ENCODE results near the gene DMXL2.

Gene DMXL2

GRCh38 chr15:51623386-51623938 is 891 bp upstream of the DMXL2 start:
- TF ChIP-seq, protein P1, sequence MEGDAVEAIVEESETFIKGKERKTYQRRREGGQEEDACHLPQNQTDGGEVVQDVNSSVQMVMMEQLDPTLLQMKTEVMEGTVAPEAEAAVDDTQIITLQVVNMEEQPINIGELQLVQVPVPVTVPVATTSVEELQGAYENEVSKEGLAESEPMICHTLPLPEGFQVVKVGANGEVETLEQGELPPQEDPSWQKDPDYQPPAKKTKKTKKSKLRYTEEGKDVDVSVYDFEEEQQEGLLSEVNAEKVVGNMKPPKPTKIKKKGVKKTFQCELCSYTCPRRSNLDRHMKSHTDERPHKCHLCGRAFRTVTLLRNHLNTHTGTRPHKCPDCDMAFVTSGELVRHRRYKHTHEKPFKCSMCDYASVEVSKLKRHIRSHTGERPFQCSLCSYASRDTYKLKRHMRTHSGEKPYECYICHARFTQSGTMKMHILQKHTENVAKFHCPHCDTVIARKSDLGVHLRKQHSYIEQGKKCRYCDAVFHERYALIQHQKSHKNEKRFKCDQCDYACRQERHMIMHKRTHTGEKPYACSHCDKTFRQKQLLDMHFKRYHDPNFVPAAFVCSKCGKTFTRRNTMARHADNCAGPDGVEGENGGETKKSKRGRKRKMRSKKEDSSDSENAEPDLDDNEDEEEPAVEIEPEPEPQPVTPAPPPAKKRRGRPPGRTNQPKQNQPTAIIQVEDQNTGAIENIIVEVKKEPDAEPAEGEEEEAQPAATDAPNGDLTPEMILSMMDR (IDR thresholded peaks at IDR 0.05; ENCODE audit: low read depth, low read length): no peak
- no peak for DNase-seq (ENCODE audit: low read depth, low spot score)
- in situ Hi-C loops (cut with HindIII; ENCODE audit: low sequenced_read_pairs): no loop called here
- H3K4me3 ChIP-seq (ENCODE audit: low read depth, low read length): peak overlapping the region; percentile 82

- peak overlapping the region; percentile 82 for H3K4me3 ChIP-seq (ENCODE audit: low read depth, low read length)
- TF ChIP-seq, protein P1 (IDR thresholded peaks at IDR 0.05; ENCODE audit: low read depth, low read length): peak; percentile 35
- in situ Hi-C loops (cut with HindIII; ENCODE audit: low sequenced_read_pairs): no loop called here
- DNase-seq (ENCODE audit: low read depth, low spot score): peak; percentile 68
Measured at GRCh38 chr15:51621936-51622603, 501 bp downstream of the DMXL2 start.

GRCh38 chr15:51621155-51621765 is 1.3 kb downstream of the DMXL2 start:
- TF ChIP-seq, protein P1 (IDR thresholded peaks at IDR 0.05; ENCODE audit: low read depth, low read length): no peak
- in situ Hi-C loops (cut with HindIII; ENCODE audit: low sequenced_read_pairs): no loop called here

GRCh38 chr15:51620641-51621040 is 1.9 kb downstream of the DMXL2 start:
- DNase-seq (ENCODE audit: low read depth, low spot score): no peak
- H3K4me3 ChIP-seq (ENCODE audit: low read depth, low read length): peak overlapping the region; percentile 82
- TF ChIP-seq, protein P1 (IDR thresholded peaks at IDR 0.05; ENCODE audit: low read depth, low read length): no peak
- in situ Hi-C loops (cut with HindIII; ENCODE audit: low sequenced_read_pairs): no loop called here

More at GRCh38 chr15:51621155-51621765, 1.3 kb downstream of the DMXL2 start:
- peak; percentile 14 for DNase-seq (ENCODE audit: low read depth, low spot score)
- H3K4me3 ChIP-seq (ENCODE audit: low read depth, low read length): peak overlapping the region; percentile 82

DNA sequence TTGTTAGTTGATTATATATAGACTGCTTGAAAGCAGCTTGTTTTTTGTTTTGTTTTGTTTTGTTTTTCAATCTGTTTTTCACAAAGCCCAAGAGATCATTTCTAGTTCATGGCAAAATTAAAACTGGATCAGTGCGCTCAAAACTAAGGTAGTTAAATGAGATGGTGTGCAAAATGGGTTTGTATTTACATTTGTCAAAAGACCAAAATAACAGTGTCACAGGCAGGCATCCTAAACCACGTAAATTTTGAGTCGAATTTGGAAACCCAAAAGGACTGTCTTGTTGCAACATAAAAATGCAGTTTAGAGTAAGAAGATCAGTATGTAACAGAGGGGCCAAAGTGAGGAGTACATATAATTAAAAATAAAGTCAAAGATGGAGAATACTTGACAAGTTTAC is 2.4 kb downstream of the DMXL2 start:
- no peak overlapping the region for H3K4me3 ChIP-seq (ENCODE audit: low read depth, low read length)
- TF ChIP-seq, protein P1 (IDR thresholded peaks at IDR 0.05; ENCODE audit: low read depth, low read length): no peak
- in situ Hi-C loops (cut with HindIII; ENCODE audit: low sequenced_read_pairs): no loop called here
- DNase-seq (ENCODE audit: low read depth, low spot score): no peak

DNA sequence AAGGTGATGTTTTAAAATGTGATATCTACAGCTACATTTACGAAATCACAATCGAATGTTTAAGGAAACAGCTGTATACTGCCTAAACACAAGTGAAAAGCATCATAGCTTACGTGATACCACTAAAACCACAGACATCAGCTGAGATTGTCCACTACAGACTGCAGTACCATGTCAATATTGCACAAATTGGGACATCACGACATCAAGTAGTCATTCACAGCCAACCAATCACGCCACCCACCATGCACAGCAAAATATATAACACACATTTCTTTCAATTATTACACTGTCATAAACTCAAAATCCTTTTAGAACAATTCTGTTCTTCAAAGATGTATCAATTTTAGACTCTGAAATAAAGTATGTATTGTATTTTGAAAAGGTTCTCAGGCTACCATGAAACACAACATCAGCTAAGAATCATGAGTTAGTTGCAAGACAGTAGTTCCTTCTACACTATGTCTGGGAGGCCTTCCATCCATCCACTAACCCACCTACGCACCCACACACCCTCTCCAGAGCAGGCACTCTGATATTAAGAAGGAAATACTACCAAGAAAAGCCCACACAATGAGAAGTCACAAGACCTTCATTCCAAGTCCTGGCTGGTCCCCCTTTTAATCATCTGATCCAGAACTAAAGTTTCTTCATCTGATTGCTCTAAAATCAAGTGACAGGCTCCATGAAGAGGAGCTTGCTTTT is 3.1 kb downstream of the DMXL2 start:
- no peak for DNase-seq (ENCODE audit: low read depth, low spot score)
- in situ Hi-C loops (cut with HindIII; ENCODE audit: low sequenced_read_pairs): no loop called here
- TF ChIP-seq, protein P1 (IDR thresholded peaks at IDR 0.05; ENCODE audit: low read depth, low read length): no peak
- no peak overlapping the region for H3K4me3 ChIP-seq (ENCODE audit: low read depth, low read length)

Measured in astrocyte of the spinal cord (primary cell).